ENCODE data around the gene EIF4A2. TPM values are rescaled to one million over a fixed set of nuclear protein-coding genes. Genes with fewer than 3 reads are reported as not detected.

EIF4A2 gene
- total RNA-seq (2013; cell fraction: nucleolus; rRNA removed) = 983 and 1,030 TPM in 2 replicates
- total RNA-seq (2014; rRNA removed) (254 and 334 TPM in 2 replicates), total RNA-seq (2014; rRNA removed; fragmentation: Illumina TruSeq; extraction: Trizol) (321 and 331 TPM in 2 replicates), total RNA-seq (2021) (255 and 277 TPM in 2 replicates), polyA plus RNA-seq (2011; rRNA removed) (680 and 939 TPM in 2 replicates), polyA plus RNA-seq (2014; fragmentation: Illumina TruSeq; extraction: Trizol) (321 and 430 TPM in 2 replicates), polyA plus RNA-seq (2014; fragmentation: Nextera tagmentation; extraction: Ambion mirVana) (100 to 1,000 TPM; 216 to 263 TPM), polyA plus RNA-seq (2014; rRNA removed) (305 and 359 TPM in 2 replicates), polyA plus RNA-seq (2016; fragmentation: Nextera tagmentation; extraction: Ambion mirVana) (100 to 1,000 TPM; 154 to 159 TPM), polyA minus RNA-seq (2011; rRNA and poly(A)+ RNA removed) (229 and 363 TPM in 2 replicates), Bru-seq, nascent RNA (percentile 100 among the genes with signal in this experiment), BruChase-seq, experiment 1, labeled RNA remaining after a 6-hour chase (percentile 100 among the genes with signal in this experiment), BruChase-seq, experiment 2, labeled RNA remaining after a 2-hour chase (percentile 100 among the genes with signal in this experiment)
- polyA plus RNA-seq (2011; ENCODE audit: low read depth) = 199 TPM
- 144 and 284 TPM in 2 replicates for polyA plus RNA-seq (2011; cell fraction: cytosol; rRNA removed)
- polyA plus RNA-seq (2011; cell fraction: nucleus; rRNA removed) = 1,051 and 1,062 TPM in 2 replicates
- 243 and 320 TPM in 2 replicates for polyA plus RNA-seq (2012)
- polyA minus RNA-seq (2011; cell fraction: cytosol; rRNA and poly(A)+ RNA removed) = 147 and 185 TPM in 2 replicates
- polyA minus RNA-seq (2011; cell fraction: nucleus; rRNA and poly(A)+ RNA removed) = 503 and 643 TPM in 2 replicates
- long read RNA-seq, experiment 1, transcript EIF4A2-205 (11 exons, 1,889 nt) = minor isoform, 20 of 127 reads
- long read RNA-seq, experiment 1, transcript EIF4A2-202 (12 exons, 1,977 nt) = minor isoform, 5 of 127 reads
- long read RNA-seq, experiment 1, transcript EIF4A2-201 (11 exons, 1,919 nt) = major isoform, 35 of 127 reads
- long read RNA-seq, experiment 1, partial matches to known transcripts = 24 of 127 reads
- long read RNA-seq, experiment 1, other reads (novel, unspliced or antisense) = 35 of 127 reads
- long read RNA-seq, experiment 2, transcript EIF4A2-205 (11 exons, 1,889 nt) = minor isoform, 155 of 1,347 reads
- long read RNA-seq, experiment 2, transcript EIF4A2-202 (12 exons, 1,977 nt) = minor isoform, 62 of 1,347 reads
- long read RNA-seq, experiment 2, transcript EIF4A2-201 (11 exons, 1,919 nt) = major isoform, 395 of 1,347 reads
- long read RNA-seq, experiment 2, transcript EIF4A2-203 (10 exons, 1,751 nt) = minor isoform, 26 of 1,347 reads
- long read RNA-seq, experiment 2, partial matches to known transcripts = 322 of 1,347 reads
- long read RNA-seq, experiment 2, other reads (novel, unspliced or antisense) = 370 of 1,347 reads

DNA sequence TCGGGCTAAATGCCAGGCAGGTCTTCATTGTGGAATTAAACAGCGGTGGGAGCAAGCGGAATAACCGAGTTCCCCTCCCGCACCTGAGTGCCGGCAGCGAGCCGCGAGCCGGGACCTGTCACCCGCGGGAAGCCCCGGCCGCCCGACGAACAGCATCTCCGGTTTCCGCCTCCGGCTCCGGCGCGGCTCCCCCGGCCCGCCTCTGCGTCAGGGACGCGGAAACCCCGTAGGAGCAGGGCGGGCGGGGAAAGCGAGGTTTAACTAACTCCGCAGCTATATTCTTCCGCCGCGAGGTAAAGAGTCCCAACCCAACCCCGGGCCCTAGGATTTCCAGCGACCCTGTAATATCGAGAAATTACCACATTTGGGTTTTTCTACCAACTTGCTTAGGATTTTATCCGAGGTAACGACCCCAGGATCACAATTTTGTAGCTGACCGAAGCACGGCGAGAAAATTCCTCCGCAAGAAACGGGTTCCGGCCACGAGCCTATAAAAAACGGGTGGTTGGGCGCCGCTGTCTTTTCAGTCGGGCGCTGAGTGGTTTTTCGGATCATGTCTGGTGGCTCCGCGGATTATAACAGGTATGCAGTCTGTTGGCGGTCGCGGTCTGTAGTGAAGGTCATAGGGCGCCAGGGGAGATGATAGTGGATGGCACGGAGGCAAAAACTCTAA lies at the start of gene EIF4A2:
Gene EIF4A2, plus strand, starts transcription at position 520 of the 673 bp plus-strand sequence. Its CDS starts 34 bp downstream, at position 554.
- intact Hi-C loops (cut with micrococcal nuclease; ENCODE audit: unreplicated experiment) = loop anchor here (1.0 to 10.0 kb wide), 4 partner anchors 23 to 846 kb away; partner anchors contain the start of genes DNAJB11, RFC4 and TRA2B
- TF ChIP-seq TARDBP (IDR thresholded peaks at IDR 0.05; ENCODE audit: borderline replicate concordance) (peak; percentile 16; the same call in 1 of the 2 replicates), IKZF1 (conservative IDR thresholded peaks at IDR 0.05) (peak; percentile 83), SRF (IDR thresholded peaks at IDR 0.05; ENCODE audit: low read depth in 2 of 2, low read length in 2 of 2) (0 out of 4 replicates have a peak, but pooled peaks of 1 of the 2 experiments have one; percentile 6), RCOR1 (conservative IDR thresholded peaks at IDR 0.05; ENCODE audit: low read depth, low read length) (no peak; the same call in 1 of the 2 replicates), MEF2A (IDR thresholded peaks at IDR 0.05; ENCODE audit: insufficient read depth, low read depth, low read length) (0 out of 2 replicates have a peak, but pooled peaks have one; percentile 38), YBX1 (IDR thresholded peaks at IDR 0.05) (no peak), RBBP5 (conservative IDR thresholded peaks at IDR 0.05) (0 out of 2 replicates have a peak, but pooled peaks have one; percentile 18), NR2C2 (IDR thresholded peaks at IDR 0.05; ENCODE audit: borderline replicate concordance, control insufficient read depth, insufficient read length, low read depth) (no peak), ZNF592 (IDR thresholded peaks at IDR 0.05) (peak; percentile 34; the same call in 1 of the 2 replicates), IKZF2 (IDR thresholded peaks at IDR 0.05) (peak; percentile 60 to 83), BMI1 (IDR thresholded peaks at IDR 0.05; ENCODE audit: borderline replicate concordance) (no peak), FOXM1 (IDR thresholded peaks at IDR 0.05; ENCODE audit: low read depth, low read length) (peak; percentile 84), NRF1 (conservative IDR thresholded peaks at IDR 0.05; ENCODE audit: low read depth, low read length) (no peak)

More for the DNA sequence above, at the start of gene EIF4A2:
- ATAC-seq (peak; percentile 78), DNase-seq (ENCODE audit: low read depth, low spot score) (no peak), FAIRE-seq (no peak)
- ChIA-PET POLR2A (interaction anchor here (0.7 to 4.2 kb wide), 15 partner anchors 9 to 845 kb away, joined by 3 to 24 read pairs (median 4); partner anchors contain the start of genes DNAJB11, RFC4, RPL39L and RTP4), CTCF (interaction anchor here (0.9 to 2.6 kb wide), 6 partner anchors 10 to 840 kb away, joined by 3 to 12 read pairs (median 4); partner anchors contain the start of gene RPL39L), SMC1A (ENCODE audit: uncharacterized antibody, unreplicated experiment) (interaction anchor here (0.6 to 2.5 kb wide), 8 partner anchors 9 to 840 kb away, joined by 3 to 17 read pairs (median 4); partner anchors contain the start of gene RFC4), RAD21 (ENCODE audit: unreplicated experiment) (interaction anchor here (1.0 to 1.6 kb wide), 3 partner anchors 38 to 218 kb away, joined by 3 to 4 read pairs (median 3); partner anchors contain the start of gene DNAJB11)
- Histone ChIP-seq H3K4me3 (peak within 1 kb of the TSS; percentile 78), H3K9ac (ENCODE audit: control insufficient read depth, insufficient read depth, low read length) (peak within 1 kb of the TSS; percentile 100), H2AFZ (ENCODE audit: control insufficient read depth, low read depth, low read length) (peak within 1 kb of the TSS; percentile 98), H3K79me2 (ENCODE audit: control insufficient read depth, insufficient read depth, low read length) (peaks cover 56% of the 10 kb centered on the region), H4K20me1 (ENCODE audit: control insufficient read depth, insufficient read depth) (peaks cover 22% of the 10 kb centered on the region; the same call in 1 of the 2 replicates), H3K4me2 (ENCODE audit: control insufficient read depth, insufficient read depth) (peak within 1 kb of the TSS; percentile 64), H3K4me1 (ENCODE audit: control insufficient read depth, insufficient read depth, low read length) (no peaks in the 10 kb centered on the region), H3K9me3 (replicated peaks; ENCODE audit: control insufficient read depth, insufficient read depth, low read length) (no peaks in the 10 kb centered on the region; the same call in 1 of the 3 replicates), H3K27ac (ENCODE audit: control insufficient read depth, insufficient read depth) (peak within 1 kb of the TSS; percentile 100), H3K27me3 (replicated peaks in 1 of 2; ENCODE audit: control insufficient read depth in 2 of 2, insufficient read depth in 2 of 2, low read length in 1 of 2) (no peaks in the 10 kb centered on the region), H3K36me3 (ENCODE audit: control insufficient read depth in 2 of 2, insufficient read depth in 2 of 2, low read length in 1 of 2) (peaks cover 15 to 38% of the 10 kb centered on the region in 2 experiments)
- in situ Hi-C loops (cut with MboI) = loop anchor here (25.0 kb wide), 1 partner anchor 846 kb away; the partner anchor contains the start of gene TRA2B
- no TSS peak for BruUV-seq (replicated peaks)
- WGBS (ENCODE audit: insufficient coverage, insufficient replicate concordance, low lambda C conversion rate, missing lambda C conversion rate) = under 1% methylated on average over 60 of the region's 60 CpGs

Data from GM12878 (cell line).